Ectodermal cell (in vitro differentiated cells): ENCODE measurements around the gene CPM.

Source experiments
- H3K27ac ChIP-seq: 2 replicates; pipeline ENCODE4 v1.7.0; 2013; ENCODE audit warnings: mild to moderate bottlenecking, low read depth, low read length; ENCODE audit not compliant: insufficient read depth, poor library complexity, severe bottlenecking
- H3K27me3 ChIP-seq: 2 replicates; pipeline ENCODE4 v1.7.0; 2013; ENCODE audit warnings: mild to moderate bottlenecking, low read length; ENCODE audit not compliant: insufficient read depth, control insufficient read depth, poor library complexity, severe bottlenecking
- H3K36me3 ChIP-seq: one replicate; pipeline ENCODE4 v1.7.0; 2013; ENCODE audit warnings: low read length; ENCODE audit not compliant: control insufficient read depth, insufficient read depth
- H3K4me1 ChIP-seq: one replicate; pipeline ENCODE4 v1.7.0; 2013; ENCODE audit warnings: low read length; ENCODE audit not compliant: control insufficient read depth, insufficient read depth
- H3K4me3 ChIP-seq: 2 replicates; pipeline ENCODE4 v1.7.0; 2013; ENCODE audit warnings: low read depth, low read length, control low read depth; ENCODE audit not compliant: insufficient read depth
- H3K9me3 ChIP-seq: 2 replicates; pipeline ENCODE4 v1.7.0; 2013; ENCODE audit warnings: mild to moderate bottlenecking, low read length, moderate library complexity; ENCODE audit not compliant: control insufficient read depth
- WGBS, 2 experiments: methylation state at CpG; one replicate each; pipeline ENCODE4 v1.1.7; 2013; ENCODE audit warnings: missing lambda C conversion rate in 2 of 2; 5-methylcytosine and 5-hydroxymethylcytosine counted together

Gene CPM

GRCh38 chr12:68894276-68894855 lies 38.6 kb downstream of the CPM start:
- H3K27ac ChIP-seq: no peak overlapping the region
- H3K4me3 ChIP-seq: no peak overlapping the region
- WGBS, 2 experiments: 94 to 96% methylated on average over 7 of the region's 7 CpGs
- no peaks in the 10 kb centered on the region for H3K9me3 ChIP-seq
- no peaks in the 10 kb centered on the region for H3K36me3 ChIP-seq
- no peaks in the 10 kb centered on the region for H3K4me1 ChIP-seq
- no peaks in the 10 kb centered on the region for H3K27me3 ChIP-seq

GRCh38 chr12:68893741-68894140 lies 39.2 kb downstream of the CPM start:
- no peaks in the 10 kb centered on the region for H3K4me1 ChIP-seq
- H3K27ac ChIP-seq: no peak overlapping the region
- 95% methylated on average over 3 of the region's 3 CpGs for WGBS, 2 experiments
- no peaks in the 10 kb centered on the region for H3K9me3 ChIP-seq
- H3K4me3 ChIP-seq: no peak overlapping the region
- no peaks in the 10 kb centered on the region for H3K36me3 ChIP-seq
- H3K27me3 ChIP-seq: no peaks in the 10 kb centered on the region

DNA sequence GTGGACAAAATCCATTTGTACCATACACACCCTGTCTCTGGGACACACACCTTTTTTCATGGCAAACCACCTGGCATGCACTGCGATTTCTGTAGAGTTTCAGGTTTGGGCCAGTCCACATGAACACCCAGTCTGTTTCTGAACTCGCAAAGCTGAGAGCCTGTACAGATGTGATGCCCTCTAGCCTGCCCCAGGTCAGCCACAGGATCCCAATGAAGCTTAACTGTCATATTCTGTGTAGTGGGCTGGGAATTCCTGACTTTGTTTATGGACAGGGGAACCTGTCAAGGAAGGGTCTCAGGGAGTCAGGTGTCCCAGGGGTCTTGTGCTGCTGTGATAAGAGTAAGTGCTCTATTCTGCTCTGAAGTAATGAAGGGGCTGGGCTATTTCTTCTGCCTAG lies 39.8 kb downstream of the CPM start:
- no peak overlapping the region for H3K27ac ChIP-seq
- H3K27me3 ChIP-seq: no peaks in the 10 kb centered on the region
- no peaks in the 10 kb centered on the region for H3K36me3 ChIP-seq
- H3K9me3 ChIP-seq: no peaks in the 10 kb centered on the region
- H3K4me1 ChIP-seq: no peaks in the 10 kb centered on the region
- no peak overlapping the region for H3K4me3 ChIP-seq
- 93 to 94% methylated on average over 2 of the region's 2 CpGs for WGBS, 2 experiments

DNA sequence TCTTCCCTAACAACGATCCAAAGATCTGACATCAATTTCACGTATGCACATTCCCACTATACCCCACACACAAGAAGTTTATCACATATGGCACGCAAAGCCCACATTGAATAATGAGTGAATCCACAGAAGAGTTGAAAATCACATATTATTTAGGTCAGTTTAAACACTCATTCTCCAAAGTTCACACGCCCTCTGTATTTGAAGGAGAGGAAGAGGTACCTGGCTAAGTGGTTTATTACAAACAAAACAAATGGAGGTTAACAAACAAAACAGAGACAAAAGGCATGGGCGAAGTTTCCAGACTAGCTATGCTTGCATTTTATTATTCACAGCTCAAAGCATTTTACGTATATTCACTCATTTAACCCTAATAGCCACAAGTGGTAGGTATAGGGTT lies 41.8 kb downstream of the CPM start:
- H3K9me3 ChIP-seq: no peaks in the 10 kb centered on the region
- H3K27ac ChIP-seq: no peak overlapping the region
- H3K4me3 ChIP-seq: no peak overlapping the region
- H3K36me3 ChIP-seq: no peaks in the 10 kb centered on the region
- WGBS, 2 experiments: 90 to 98% methylated on average over 5 to 6 of the region's 6 CpGs
- no peaks in the 10 kb centered on the region for H3K4me1 ChIP-seq
- H3K27me3 ChIP-seq: no peaks in the 10 kb centered on the region

- Histone ChIP-seq H3K4me1 (no peaks in the 10 kb centered on the region), H3K9me3 (no peaks in the 10 kb centered on the region), H3K27ac (no peak overlapping the region), H3K4me3 (no peak overlapping the region), H3K27me3 (no peaks in the 10 kb centered on the region), H3K36me3 (no peaks in the 10 kb centered on the region)
- 90 to 95% methylated on average over 4 of the region's 4 CpGs for WGBS, 2 experiments
These were observed 42.3 kb downstream of the CPM start for GRCh38 chr12:68890701-68891113.

- no peaks in the 10 kb centered on the region for H3K27me3 ChIP-seq
- H3K36me3 ChIP-seq: no peaks in the 10 kb centered on the region
- no peak overlapping the region for H3K4me3 ChIP-seq
- H3K9me3 ChIP-seq: no peaks in the 10 kb centered on the region
- no peaks in the 10 kb centered on the region for H3K4me1 ChIP-seq
- H3K27ac ChIP-seq: no peak overlapping the region
These were observed 44.7 kb downstream of the CPM start for GRCh38 chr12:68888243-68888642.

- no peak overlapping the region for H3K27ac ChIP-seq
- H3K4me3 ChIP-seq: no peak overlapping the region
- no peaks in the 10 kb centered on the region for H3K36me3 ChIP-seq
These were observed 45.3 kb downstream of the CPM start for GRCh38 chr12:68887641-68888040.

GRCh38 chr12:68886636-68887572 lies 46.1 kb downstream of the CPM start:
- Histone ChIP-seq H3K27me3 (no peaks in the 10 kb centered on the region), H3K4me1 (no peaks in the 10 kb centered on the region), H3K27ac (no peak overlapping the region), H3K36me3 (no peaks in the 10 kb centered on the region), H3K4me3 (no peak overlapping the region), H3K9me3 (no peaks in the 10 kb centered on the region)
- 90 to 92% methylated on average over 5 of the region's 5 CpGs for WGBS, 2 experiments

More at GRCh38 chr12:68887641-68888040, 45.3 kb downstream of the CPM start:
- H3K4me1 ChIP-seq: no peaks in the 10 kb centered on the region
- no peaks in the 10 kb centered on the region for H3K27me3 ChIP-seq
- 76 to 84% methylated on average over 1 of the region's 1 CpG for WGBS, 2 experiments
- no peaks in the 10 kb centered on the region for H3K9me3 ChIP-seq

DNA sequence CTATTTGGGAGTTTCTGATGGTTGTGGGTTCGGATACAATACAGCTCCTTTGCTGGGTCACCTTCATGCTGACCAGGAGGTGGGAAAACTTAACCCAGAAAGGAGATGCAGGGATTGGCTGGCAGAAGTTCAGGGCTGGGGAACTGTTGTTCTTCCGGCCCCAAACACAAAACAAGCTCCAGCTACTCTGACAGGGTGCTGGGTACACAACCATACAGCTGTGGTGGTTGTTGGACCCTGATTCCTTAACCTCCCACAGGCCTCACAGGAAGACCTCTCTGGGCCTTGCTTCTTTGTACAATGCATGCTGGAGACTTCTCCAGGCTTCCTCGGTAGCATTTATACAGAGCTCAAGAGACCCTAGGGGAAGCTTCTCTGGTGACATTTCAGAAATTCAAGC lies 47.6 kb downstream of the CPM start:
- Histone ChIP-seq H3K4me1 (no peaks in the 10 kb centered on the region), H3K27me3 (no peaks in the 10 kb centered on the region), H3K4me3 (no peak overlapping the region), H3K9me3 (no peaks in the 10 kb centered on the region), H3K27ac (no peak overlapping the region), H3K36me3 (no peaks in the 10 kb centered on the region)
- WGBS, 2 experiments: 89 to 91% methylated on average over 3 of the region's 3 CpGs

GRCh38 chr12:68884251-68884650 lies 48.7 kb downstream of the CPM start:
- Histone ChIP-seq H3K4me1 (no peaks in the 10 kb centered on the region), H3K4me3 (no peak overlapping the region), H3K27ac (no peak overlapping the region), H3K27me3 (no peaks in the 10 kb centered on the region), H3K9me3 (no peaks in the 10 kb centered on the region), H3K36me3 (no peaks in the 10 kb centered on the region)
- 92 to 95% methylated on average over 5 of the region's 5 CpGs for WGBS, 2 experiments
